ENCODE data around the gene SEC24D. TPM values are rescaled to one million over a fixed set of nuclear protein-coding genes. Genes with fewer than 3 reads are reported as not detected.

The SEC24D gene
- total RNA-seq, 1 experiment from 2014 or later, result 13.4 TPM

DNA sequence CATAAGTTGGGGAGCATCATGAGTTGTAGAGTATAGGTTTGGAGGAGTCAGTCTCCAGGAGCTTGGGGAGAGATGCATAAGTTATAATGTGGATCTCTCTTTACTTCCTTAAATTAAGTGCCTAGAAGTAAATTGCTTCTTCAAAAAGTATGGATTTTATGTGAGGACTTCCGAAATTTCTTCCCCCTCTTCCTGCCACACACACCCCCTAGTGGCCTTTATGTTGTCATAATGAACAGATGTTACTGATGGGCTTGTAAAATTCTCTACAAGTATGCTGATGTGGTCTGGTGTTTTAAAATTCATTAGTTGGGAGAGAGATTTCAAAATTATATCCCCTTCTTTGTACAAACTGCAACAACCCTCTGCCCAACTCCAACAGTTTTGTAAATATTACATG lies 153.0 kb downstream of the SEC24D start:
- H3K4me1 ChIP-seq (ENCODE audit: control insufficient read depth, insufficient read depth, low read length), result peaks cover 7% of the 10 kb centered on the region; the same call in 1 of the 2 replicates
- ChIA-PET CTCF (no interaction called here), POLR2A (no interaction called here)
- no peaks in the 10 kb centered on the region for H3K9me3 ChIP-seq (ENCODE audit: control insufficient read depth, insufficient read depth, low read depth, low read length)
- peaks cover 6% of the 10 kb centered on the region; the same call in 1 of the 2 replicates for H3K36me3 ChIP-seq (ENCODE audit: control insufficient read depth, insufficient read depth, low read length)
- H3K27ac ChIP-seq (ENCODE audit: low read length), result no peak overlapping the region
- ATAC-seq, result no peak
- DNase-seq (ENCODE audit: low read depth, low spot score), result no peak
- intact Hi-C loops (cut with micrococcal nuclease; ENCODE audit: unreplicated experiment) (no loop called here), in situ Hi-C loops (cut with HindIII; ENCODE audit: low pct_unique_long_range_greater_than_20kb, low sequenced_read_pairs) (no loop called here)
- H3K27me3 ChIP-seq (ENCODE audit: control insufficient read depth, insufficient read depth, low read length), result no peaks in the 10 kb centered on the region
- no peak overlapping the region for H3K4me3 ChIP-seq (ENCODE audit: low read depth in 2 of 2, low read length in 2 of 2)
- BruUV-seq (replicated peaks), result no TSS peak
- TF ChIP-seq, protein P1, sequence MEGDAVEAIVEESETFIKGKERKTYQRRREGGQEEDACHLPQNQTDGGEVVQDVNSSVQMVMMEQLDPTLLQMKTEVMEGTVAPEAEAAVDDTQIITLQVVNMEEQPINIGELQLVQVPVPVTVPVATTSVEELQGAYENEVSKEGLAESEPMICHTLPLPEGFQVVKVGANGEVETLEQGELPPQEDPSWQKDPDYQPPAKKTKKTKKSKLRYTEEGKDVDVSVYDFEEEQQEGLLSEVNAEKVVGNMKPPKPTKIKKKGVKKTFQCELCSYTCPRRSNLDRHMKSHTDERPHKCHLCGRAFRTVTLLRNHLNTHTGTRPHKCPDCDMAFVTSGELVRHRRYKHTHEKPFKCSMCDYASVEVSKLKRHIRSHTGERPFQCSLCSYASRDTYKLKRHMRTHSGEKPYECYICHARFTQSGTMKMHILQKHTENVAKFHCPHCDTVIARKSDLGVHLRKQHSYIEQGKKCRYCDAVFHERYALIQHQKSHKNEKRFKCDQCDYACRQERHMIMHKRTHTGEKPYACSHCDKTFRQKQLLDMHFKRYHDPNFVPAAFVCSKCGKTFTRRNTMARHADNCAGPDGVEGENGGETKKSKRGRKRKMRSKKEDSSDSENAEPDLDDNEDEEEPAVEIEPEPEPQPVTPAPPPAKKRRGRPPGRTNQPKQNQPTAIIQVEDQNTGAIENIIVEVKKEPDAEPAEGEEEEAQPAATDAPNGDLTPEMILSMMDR (IDR thresholded peaks at IDR 0.05), result peak; percentile 51
- TF ChIP-seq TCF7L2 (IDR thresholded peaks at IDR 0.05; ENCODE audit: low read depth, low read length) (no peak), SIN3A (IDR thresholded peaks at IDR 0.05; ENCODE audit: borderline replicate concordance, insufficient read depth, low read depth, low read length) (no peak)
- TF ChIP-seq, protein P2, sequence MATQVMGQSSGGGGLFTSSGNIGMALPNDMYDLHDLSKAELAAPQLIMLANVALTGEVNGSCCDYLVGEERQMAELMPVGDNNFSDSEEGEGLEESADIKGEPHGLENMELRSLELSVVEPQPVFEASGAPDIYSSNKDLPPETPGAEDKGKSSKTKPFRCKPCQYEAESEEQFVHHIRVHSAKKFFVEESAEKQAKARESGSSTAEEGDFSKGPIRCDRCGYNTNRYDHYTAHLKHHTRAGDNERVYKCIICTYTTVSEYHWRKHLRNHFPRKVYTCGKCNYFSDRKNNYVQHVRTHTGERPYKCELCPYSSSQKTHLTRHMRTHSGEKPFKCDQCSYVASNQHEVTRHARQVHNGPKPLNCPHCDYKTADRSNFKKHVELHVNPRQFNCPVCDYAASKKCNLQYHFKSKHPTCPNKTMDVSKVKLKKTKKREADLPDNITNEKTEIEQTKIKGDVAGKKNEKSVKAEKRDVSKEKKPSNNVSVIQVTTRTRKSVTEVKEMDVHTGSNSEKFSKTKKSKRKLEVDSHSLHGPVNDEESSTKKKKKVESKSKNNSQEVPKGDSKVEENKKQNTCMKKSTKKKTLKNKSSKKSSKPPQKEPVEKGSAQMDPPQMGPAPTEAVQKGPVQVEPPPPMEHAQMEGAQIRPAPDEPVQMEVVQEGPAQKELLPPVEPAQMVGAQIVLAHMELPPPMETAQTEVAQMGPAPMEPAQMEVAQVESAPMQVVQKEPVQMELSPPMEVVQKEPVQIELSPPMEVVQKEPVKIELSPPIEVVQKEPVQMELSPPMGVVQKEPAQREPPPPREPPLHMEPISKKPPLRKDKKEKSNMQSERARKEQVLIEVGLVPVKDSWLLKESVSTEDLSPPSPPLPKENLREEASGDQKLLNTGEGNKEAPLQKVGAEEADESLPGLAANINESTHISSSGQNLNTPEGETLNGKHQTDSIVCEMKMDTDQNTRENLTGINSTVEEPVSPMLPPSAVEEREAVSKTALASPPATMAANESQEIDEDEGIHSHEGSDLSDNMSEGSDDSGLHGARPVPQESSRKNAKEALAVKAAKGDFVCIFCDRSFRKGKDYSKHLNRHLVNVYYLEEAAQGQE (IDR thresholded peaks at IDR 0.05; ENCODE audit: insufficient read depth in 1 of 2, low read depth in 2 of 2, low read length in 1 of 2), result no peak

DNA sequence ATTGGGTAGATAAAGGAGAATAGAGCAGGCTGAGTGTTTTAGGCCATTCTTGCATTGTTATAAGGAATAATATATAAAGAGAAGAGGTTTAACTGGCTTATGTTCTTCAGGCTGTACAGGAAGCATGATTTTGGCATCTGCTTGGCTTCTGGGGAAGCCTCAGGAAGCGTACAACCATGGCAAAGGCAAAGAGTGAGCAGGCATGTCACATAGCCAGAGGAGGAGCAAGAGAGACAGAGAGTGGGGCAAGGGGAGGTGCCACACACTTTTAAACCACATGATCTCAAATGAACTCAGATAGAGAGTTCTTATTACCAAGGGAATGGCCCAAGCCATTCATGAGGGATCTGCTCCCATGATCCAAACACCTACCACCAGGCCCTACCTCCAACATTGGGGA lies 155.1 kb downstream of the SEC24D start:
- no TSS peak for BruUV-seq (replicated peaks)
- DNase-seq (ENCODE audit: low read depth, low spot score), result no peak
- Histone ChIP-seq H3K4me3 (ENCODE audit: low read depth in 2 of 2, low read length in 2 of 2) (no peak overlapping the region), H3K9me3 (ENCODE audit: control insufficient read depth, insufficient read depth, low read depth, low read length) (no peaks in the 10 kb centered on the region), H3K36me3 (ENCODE audit: control insufficient read depth, insufficient read depth, low read length) (peaks cover 3% of the 10 kb centered on the region; the same call in 1 of the 2 replicates), H3K4me1 (ENCODE audit: control insufficient read depth, insufficient read depth, low read length) (peaks cover 2% of the 10 kb centered on the region; the same call in 1 of the 2 replicates), H3K27ac (ENCODE audit: low read length) (no peak overlapping the region), H3K27me3 (ENCODE audit: control insufficient read depth, insufficient read depth, low read length) (no peaks in the 10 kb centered on the region)
- ChIA-PET CTCF (no interaction called here), POLR2A (no interaction called here)
- no peak for ATAC-seq
- intact Hi-C loops (cut with micrococcal nuclease; ENCODE audit: unreplicated experiment) (no loop called here), in situ Hi-C loops (cut with HindIII; ENCODE audit: low pct_unique_long_range_greater_than_20kb, low sequenced_read_pairs) (no loop called here)
- no peak for TF ChIP-seq POLR2AphosphoS5 (IDR thresholded peaks at IDR 0.05; ENCODE audit: low read depth, low read length)
- TF ChIP-seq, protein P1 (IDR thresholded peaks at IDR 0.05), result no peak
- TF ChIP-seq SIN3A (IDR thresholded peaks at IDR 0.05; ENCODE audit: borderline replicate concordance, insufficient read depth, low read depth, low read length), result no peak

Data from Panc1 (cell line).